IMR-90 (cell line): ENCODE results near the gene BPIFA1.

ENCODE experiments used
- MAFK ChIP-seq: IDR thresholded peaks from 2 replicates; pipeline ENCODE4 v1.6.1; 2012; ENCODE audit warnings: low read depth, low read length, improper control_type of control experiment
- NFE2L2 ChIP-seq: fragments of 150-350 bp; IDR thresholded peaks from 2 replicates; pipeline ENCODE4 v1.6.1; 2016; ENCODE audit warnings: low read depth, mild to moderate bottlenecking, low read length
- POLR2A ChIP-seq: IDR thresholded peaks from 2 replicates; pipeline ENCODE4 v1.6.1; 2012; ENCODE audit warnings: mild to moderate bottlenecking, low read depth, low read length

- TF ChIP-seq NFE2L2 (no peak), MAFK (no peak), POLR2A (no peak)
These were observed 23.6 kb downstream of the BPIFA1 start for GRCh38 chr20:33259371-33259770.
